ENCODE data around the gene RCAN2.

Gene RCAN2

GRCh38 chr6:46491628-46492547 lies 639 bp upstream of the RCAN2 start:
- no peak for DNase-seq

GRCh38 chr6:46490425-46491200 lies 636 bp downstream of the RCAN2 start:
- no peak for DNase-seq

- no peak for DNase-seq
Observed at GRCh38 chr6:46486181-46486580, 5.1 kb downstream of the RCAN2 start.

- no peak for DNase-seq
Observed at GRCh38 chr6:46484081-46484820, 7.0 kb downstream of the RCAN2 start.

- no peak for DNase-seq
Observed at GRCh38 chr6:46476301-46476700, 14.9 kb downstream of the RCAN2 start.

GRCh38 chr6:46473881-46474280 lies 17.4 kb downstream of the RCAN2 start:
- DNase-seq: no peak

GRCh38 chr6:46472243-46472642 lies 19.0 kb downstream of the RCAN2 start:
- DNase-seq: no peak

GRCh38 chr6:46469021-46469420 lies 22.2 kb downstream of the RCAN2 start:
- no peak for DNase-seq

GRCh38 chr6:46468403-46469010 lies 22.7 kb downstream of the RCAN2 start:
- no peak for DNase-seq

- no peak for DNase-seq
Observed at GRCh38 chr6:46466570-46466969, 24.7 kb downstream of the RCAN2 start.

GRCh38 chr6:46465294-46466165 lies 25.7 kb downstream of the RCAN2 start:
- DNase-seq: no peak

GRCh38 chr6:46456297-46456696 lies 35.0 kb downstream of the RCAN2 start:
- no peak for DNase-seq

GRCh38 chr6:46454691-46455090 lies 36.6 kb downstream of the RCAN2 start:
- DNase-seq: no peak

- no peak for DNase-seq
Observed at GRCh38 chr6:46453741-46454316, 37.4 kb downstream of the RCAN2 start.

- no peak for DNase-seq
Observed at GRCh38 chr6:46453216-46453615, 38.0 kb downstream of the RCAN2 start.

GRCh38 chr6:46452312-46452917 lies 38.8 kb downstream of the RCAN2 start:
- DNase-seq: no peak

GRCh38 chr6:46451343-46451742 lies 39.9 kb downstream of the RCAN2 start:
- no peak for DNase-seq

- DNase-seq: no peak
Observed at GRCh38 chr6:46444772-46445454, 46.3 kb downstream of the RCAN2 start.

- DNase-seq: no peak
Observed at GRCh38 chr6:46443623-46444022, 47.6 kb downstream of the RCAN2 start.

GRCh38 chr6:46440641-46441040 lies 50.6 kb downstream of the RCAN2 start:
- no peak for DNase-seq

All from stimulated activated CD4-positive, alpha-beta T cell treated with anti-CD3 and anti-CD28 coated beads, Interleukin-4, amount 100 ng/mL, for 24 hours (primary cell).